HEK293T (cell line): ENCODE results near the gene ACIN1.

Experiments
- BHLHE40 ChIP-seq: fragments of 450-650 bp; IDR thresholded peaks from 2 replicates; pipeline ENCODE4 v1.6.1; 2016; ENCODE audit warnings: mild to moderate bottlenecking, moderate library complexity, borderline replicate concordance
- FOXK2 ChIP-seq: fragments of 450-650 bp; IDR thresholded peaks from 2 replicates; pipeline ENCODE4 v1.6.1; 2016; ENCODE audit warnings: mild to moderate bottlenecking
- HDGF ChIP-seq: fragments of 450-650 bp; IDR thresholded peaks from 2 replicates; pipeline ENCODE4 v1.6.1; 2017; ENCODE audit warnings: antibody characterized with exemption, borderline replicate concordance
- L3MBTL2 ChIP-seq: fragments of 450-650 bp; conservative IDR thresholded peaks from 2 replicates; pipeline ENCODE4 v1.6.1; 2016; ENCODE audit warnings: mild to moderate bottlenecking
- PKNOX1 ChIP-seq: fragments of 450-650 bp; IDR thresholded peaks from 2 replicates; pipeline ENCODE4 v1.6.1; 2016
- SP1 ChIP-seq: fragments of 450-650 bp; IDR thresholded peaks from 2 replicates; pipeline ENCODE4 v1.6.1; 2017
- SUZ12 ChIP-seq: fragments of 450-650 bp; IDR thresholded peaks from 2 replicates; pipeline ENCODE4 v1.6.1; 2016; ENCODE audit warnings: mild to moderate bottlenecking
- TARDBP ChIP-seq: fragments of 450-650 bp; IDR thresholded peaks from 2 replicates; pipeline ENCODE4 v1.6.1; 2016
- ZNF384 ChIP-seq: fragments of 450-650 bp; IDR thresholded peaks from 2 replicates; pipeline ENCODE4 v1.6.1; 2016

GRCh38 chr14:23049011-23049410 is 45.9 kb downstream of the ACIN1 start:
- TF ChIP-seq TARDBP (no peak), PKNOX1 (no peak), HDGF (no peak), BHLHE40 (no peak), SP1 (no peak), L3MBTL2 (no peak), FOXK2 (no peak), SUZ12 (no peak), ZNF384 (no peak)
